SJSA1 (cell line): Measurements from ENCODE around the gene SERTAD2. TPM values are rescaled to one million over a fixed set of nuclear protein-coding genes. Genes with fewer than 3 reads are reported as not detected.
A peak's percentile ranks its signal among the peaks of the same experiment; 100 is the strongest.

Source experiments
- DNase-seq, 2 experiments: peaks; one replicate each; pipeline ENCODE4 v3.0.0-alpha.2; 2015 to 2020; ENCODE audit warnings: low spot score in 2 of 2, low read depth in 1 of 2
- H3K27ac ChIP-seq: fragments of 250-450 bp; sonication (Bioruptor Pico); 2 replicates; pipeline ENCODE4 v1.5.1; 2020; ENCODE audit warnings: mild to moderate bottlenecking, moderate library complexity
- H3K27me3 ChIP-seq: fragments of 250-450 bp; sonication (Bioruptor Pico); replicated peaks from 2 replicates; pipeline ENCODE4 v1.5.1; 2020; ENCODE audit warnings: mild to moderate bottlenecking, moderate library complexity
- H3K36me3 ChIP-seq: fragments of 250-450 bp; sonication (Bioruptor Pico); 2 replicates; pipeline ENCODE4 v1.5.1; 2020; ENCODE audit warnings: mild to moderate bottlenecking
- H3K4me1 ChIP-seq: fragments of 250-450 bp; sonication (Bioruptor Pico); replicated peaks from 2 replicates; pipeline ENCODE4 v1.6.1; 2021; ENCODE audit warnings: mild to moderate bottlenecking
- H3K4me3 ChIP-seq: fragments of 250-450 bp; sonication (Bioruptor Pico); 2 replicates; pipeline ENCODE4 v1.5.1; 2020; ENCODE audit warnings: mild to moderate bottlenecking
- H3K9me3 ChIP-seq: fragments of 250-450 bp; sonication (Bioruptor Pico); replicated peaks from 2 replicates; pipeline ENCODE4 v1.5.1; 2020; ENCODE audit warnings: mild to moderate bottlenecking
- total RNA-seq: library from RNA; depleted of rRNA; stranded (reverse); fragments of >200 nt; shearing (Covaris generic); gene quantifications from 2 replicates; pipeline ENCODE4 v1.2.3, GENCODE V29; 2014

The SERTAD2 gene
- total RNA-seq, 1 experiment from 2014 or later: 21.4 TPM

- H3K27me3 ChIP-seq: no peaks in the 10 kb centered on the region
Observed at GRCh38 chr2:64663402-64663801, 9.7 kb upstream of the SERTAD2 start.

GRCh38 chr2:64661741-64662169, 8.0 kb upstream of the SERTAD2 start:
- H3K9me3 ChIP-seq: no peaks in the 10 kb centered on the region
- H3K27me3 ChIP-seq: no peaks in the 10 kb centered on the region
- DNase-seq: peak in 1 of 2 experiments; percentile 20
- H3K27ac ChIP-seq: no peak overlapping the region
- H3K4me3 ChIP-seq: no peak overlapping the region
- peaks cover 9% of the 10 kb centered on the region for H3K4me1 ChIP-seq
- H3K36me3 ChIP-seq: no peaks in the 10 kb centered on the region

More at GRCh38 chr2:64663402-64663801, 9.7 kb upstream of the SERTAD2 start:
- no peaks in the 10 kb centered on the region for H3K9me3 ChIP-seq
- peaks cover 16% of the 10 kb centered on the region for H3K4me1 ChIP-seq
- no peak overlapping the region for H3K4me3 ChIP-seq
- H3K36me3 ChIP-seq: no peaks in the 10 kb centered on the region
- no peak for DNase-seq
- no peak overlapping the region for H3K27ac ChIP-seq

GRCh38 chr2:64659252-64659651, 5.5 kb upstream of the SERTAD2 start:
- Histone ChIP-seq H3K4me1 (peaks cover 23% of the 10 kb centered on the region), H3K27me3 (no peaks in the 10 kb centered on the region), H3K27ac (no peak overlapping the region), H3K9me3 (no peaks in the 10 kb centered on the region), H3K4me3 (no peak overlapping the region), H3K36me3 (peaks cover 2% of the 10 kb centered on the region; the same call in 1 of the 2 replicates)
- DNase-seq: no peak

- Histone ChIP-seq H3K36me3 (peaks cover 7% of the 10 kb centered on the region), H3K9me3 (no peaks in the 10 kb centered on the region), H3K4me1 (peaks cover 23% of the 10 kb centered on the region), H3K27ac (no peak overlapping the region), H3K27me3 (no peaks in the 10 kb centered on the region), H3K4me3 (no peak overlapping the region)
- no peak for DNase-seq
Observed at GRCh38 chr2:64658269-64658668, 4.6 kb upstream of the SERTAD2 start.

GRCh38 chr2:64657411-64657810, 3.7 kb upstream of the SERTAD2 start:
- Histone ChIP-seq H3K36me3 (peaks cover 7% of the 10 kb centered on the region), H3K27ac (no peak overlapping the region), H3K4me1 (peaks cover 23% of the 10 kb centered on the region), H3K4me3 (no peak overlapping the region), H3K9me3 (no peaks in the 10 kb centered on the region), H3K27me3 (no peaks in the 10 kb centered on the region)
- DNase-seq: no peak

- Histone ChIP-seq H3K27ac (no peak overlapping the region), H3K4me3 (no peak overlapping the region), H3K36me3 (peaks cover 7% of the 10 kb centered on the region), H3K27me3 (no peaks in the 10 kb centered on the region), H3K9me3 (no peaks in the 10 kb centered on the region), H3K4me1 (peaks cover 25% of the 10 kb centered on the region)
- DNase-seq: no peak
Observed at GRCh38 chr2:64656379-64656778, 2.7 kb upstream of the SERTAD2 start.

- H3K4me3 ChIP-seq: no peak overlapping the region
Observed at GRCh38 chr2:64655873-64656272, 2.2 kb upstream of the SERTAD2 start.

GRCh38 chr2:64655018-64655664, 1.4 kb upstream of the SERTAD2 start:
- peak in 1 of 2 experiments; percentile 52 for DNase-seq
- no peaks in the 10 kb centered on the region for H3K27me3 ChIP-seq
- H3K4me1 ChIP-seq: peaks cover 29% of the 10 kb centered on the region
- H3K27ac ChIP-seq: peak overlapping the region; percentile 100
- peak overlapping the region; percentile 95 for H3K4me3 ChIP-seq
- H3K9me3 ChIP-seq: no peaks in the 10 kb centered on the region
- peaks cover 7% of the 10 kb centered on the region for H3K36me3 ChIP-seq

More at GRCh38 chr2:64655873-64656272, 2.2 kb upstream of the SERTAD2 start:
- no peaks in the 10 kb centered on the region for H3K27me3 ChIP-seq
- H3K36me3 ChIP-seq: peaks cover 7% of the 10 kb centered on the region
- DNase-seq: no peak
- H3K27ac ChIP-seq: peak overlapping the region; percentile 100; the same call in 1 of the 2 replicates
- H3K9me3 ChIP-seq: no peaks in the 10 kb centered on the region
- peaks cover 25% of the 10 kb centered on the region for H3K4me1 ChIP-seq

GRCh38 chr2:64654063-64654811, 524 bp upstream of the SERTAD2 start:
- Histone ChIP-seq H3K27me3 (no peaks in the 10 kb centered on the region), H3K9me3 (no peaks in the 10 kb centered on the region), H3K4me1 (peaks cover 29% of the 10 kb centered on the region), H3K27ac (peak overlapping the region; percentile 100), H3K4me3 (peak overlapping the region; percentile 95), H3K36me3 (peaks cover 7% of the 10 kb centered on the region)
- peak; percentile 96 to 97 for DNase-seq

- H3K36me3 ChIP-seq: peaks cover 7% of the 10 kb centered on the region
- H3K9me3 ChIP-seq: no peaks in the 10 kb centered on the region
- H3K27ac ChIP-seq: peak overlapping the region; percentile 100
- peak in 1 of 2 experiments; percentile 42 for DNase-seq
- H3K4me1 ChIP-seq: peaks cover 29% of the 10 kb centered on the region
- H3K27me3 ChIP-seq: no peaks in the 10 kb centered on the region
- peak overlapping the region; percentile 95 for H3K4me3 ChIP-seq
Observed at GRCh38 chr2:64652231-64653108, 1.2 kb downstream of the SERTAD2 start.

GRCh38 chr2:64651590-64651989, 2.1 kb downstream of the SERTAD2 start:
- no peaks in the 10 kb centered on the region for H3K27me3 ChIP-seq
- peaks cover 30% of the 10 kb centered on the region for H3K4me1 ChIP-seq
- no peak overlapping the region for H3K27ac ChIP-seq
- DNase-seq: no peak
- peaks cover 7% of the 10 kb centered on the region for H3K36me3 ChIP-seq
- no peak overlapping the region for H3K4me3 ChIP-seq
- no peaks in the 10 kb centered on the region for H3K9me3 ChIP-seq

GRCh38 chr2:64650722-64651338, 2.9 kb downstream of the SERTAD2 start:
- Histone ChIP-seq H3K27ac (no peak overlapping the region), H3K27me3 (no peaks in the 10 kb centered on the region), H3K4me3 (no peak overlapping the region), H3K4me1 (peaks cover 37% of the 10 kb centered on the region), H3K36me3 (peaks cover 7% of the 10 kb centered on the region), H3K9me3 (no peaks in the 10 kb centered on the region)
- DNase-seq: no peak

- Histone ChIP-seq H3K4me3 (no peak overlapping the region), H3K36me3 (peaks cover 7% of the 10 kb centered on the region), H3K27ac (no peak overlapping the region), H3K9me3 (no peaks in the 10 kb centered on the region), H3K4me1 (peaks cover 37% of the 10 kb centered on the region), H3K27me3 (no peaks in the 10 kb centered on the region)
- no peak for DNase-seq
Observed at GRCh38 chr2:64650296-64650695, 3.4 kb downstream of the SERTAD2 start.
